Cardiac muscle cell (in vitro differentiated cells and primary cell): Measurements from ENCODE around the gene SIRPB1. TPM values are rescaled to one million over a fixed set of nuclear protein-coding genes. Genes with fewer than 3 reads are reported as not detected.

Experiments
- DNase-seq, 2 donors: peaks; one replicate each; pipeline versions ENCODE4 v3.0.0 to v3.0.0-alpha.2; 2010 to 2017; ENCODE audit warnings: low read depth in 1 of 2, low spot score in 1 of 2
- H3K27ac ChIP-seq: fragments of 200-600 bp; sonication (generic); 2 replicates; pipeline ENCODE4 v1.5.1; 2016
- H3K27me3 ChIP-seq: fragments of 200-600 bp; sonication (generic); 2 replicates; pipeline ENCODE4 v1.6.0; 2016; ENCODE audit warnings: control low read depth
- H3K36me3 ChIP-seq: fragments of 200-600 bp; sonication (generic); 2 replicates; pipeline ENCODE4 v1.5.1; 2016; ENCODE audit warnings: control low read depth
- H3K4me1 ChIP-seq: fragments of 200-600 bp; sonication (generic); 2 replicates; pipeline ENCODE4 v1.8.1; 2017; ENCODE audit warnings: low read depth, mild to moderate bottlenecking, mixed run types
- H3K4me3 ChIP-seq: fragments of 200-600 bp; sonication (generic); 2 replicates; pipeline ENCODE4 v1.5.1; 2016; ENCODE audit warnings: mild to moderate bottlenecking
- H3K9me3 ChIP-seq: fragments of 200-600 bp; sonication (generic); 2 replicates; pipeline ENCODE4 v1.5.1; 2017; ENCODE audit warnings: low read depth, mild to moderate bottlenecking, control low read depth
- CTCF ChIP-seq: IDR thresholded peaks from 2 replicates; pipeline ENCODE4 v1.5.1; 2012; ENCODE audit warnings: low read depth, mild to moderate bottlenecking, low read length
- polyA plus RNA-seq: library from polyadenylated mRNA; unstranded; fragments of >200 nt; fragmentation: Nextera tagmentation; extraction: Ambion mirVana; gene quantifications from 2 replicates; pipeline ENCODE4 v1.2.1, GENCODE V29; 2016
- total RNA-seq: library from RNA; depleted of rRNA; stranded (reverse); fragments of >200 nt; gene quantifications from 2 replicates; pipeline ENCODE4 v1.2.3, GENCODE V29; 2016

SIRPB1 gene
- total and polyA plus RNA-seq, 2 experiments from 2014 or later: not detected

- H3K27ac ChIP-seq: no peak overlapping the region
- H3K4me1 ChIP-seq: no peaks in the 10 kb centered on the region
- no peak for DNase-seq
- no peaks in the 10 kb centered on the region for H3K36me3 ChIP-seq
- no peak for TF ChIP-seq CTCF
- no peaks in the 10 kb centered on the region for H3K9me3 ChIP-seq
- no peak overlapping the region for H3K4me3 ChIP-seq
- peaks cover 5% of the 10 kb centered on the region for H3K27me3 ChIP-seq
Observed at GRCh38 chr20:1630186-1630585, 10.4 kb upstream of the SIRPB1 start.

- H3K27ac ChIP-seq: no peak overlapping the region
- H3K4me1 ChIP-seq: no peaks in the 10 kb centered on the region
- no peak overlapping the region for H3K4me3 ChIP-seq
- no peaks in the 10 kb centered on the region for H3K36me3 ChIP-seq
- TF ChIP-seq CTCF: no peak
- H3K9me3 ChIP-seq: no peaks in the 10 kb centered on the region
- H3K27me3 ChIP-seq: peaks cover 5% of the 10 kb centered on the region
- no peak for DNase-seq
Observed at GRCh38 chr20:1629321-1629720, 9.5 kb upstream of the SIRPB1 start.

- H3K4me1 ChIP-seq: no peaks in the 10 kb centered on the region
Observed at GRCh38 chr20:1628621-1629020, 8.8 kb upstream of the SIRPB1 start.

DNA sequence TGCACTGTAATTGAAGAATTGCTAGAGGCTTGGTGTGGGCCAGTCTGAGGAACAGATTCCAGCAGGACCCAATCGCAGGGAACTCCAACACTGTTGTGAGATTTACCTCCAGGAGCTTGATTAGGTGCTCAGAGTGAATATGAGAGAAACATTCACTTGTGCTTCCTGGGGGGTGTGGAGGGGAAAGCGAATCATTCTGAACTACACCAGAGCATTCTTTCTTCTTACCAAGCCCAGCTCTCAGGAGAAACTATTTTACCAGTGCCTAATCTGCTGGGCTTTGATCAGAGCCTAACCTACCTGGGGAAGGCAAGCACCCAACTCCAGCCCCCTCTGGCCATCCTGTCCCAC is 7.4 kb upstream of the SIRPB1 start:
- no peak for DNase-seq
- Histone ChIP-seq H3K36me3 (no peaks in the 10 kb centered on the region), H3K27me3 (peaks cover 5% of the 10 kb centered on the region), H3K4me1 (no peaks in the 10 kb centered on the region), H3K27ac (no peak overlapping the region), H3K9me3 (no peaks in the 10 kb centered on the region), H3K4me3 (no peak overlapping the region)
- no peak for TF ChIP-seq CTCF

More at GRCh38 chr20:1628621-1629020, 8.8 kb upstream of the SIRPB1 start:
- Histone ChIP-seq H3K4me3 (no peak overlapping the region), H3K27ac (no peak overlapping the region), H3K27me3 (peaks cover 5% of the 10 kb centered on the region), H3K9me3 (no peaks in the 10 kb centered on the region), H3K36me3 (no peaks in the 10 kb centered on the region)
- DNase-seq: no peak
- no peak for TF ChIP-seq CTCF

- no peak for DNase-seq
- no peak for TF ChIP-seq CTCF
- no peaks in the 10 kb centered on the region for H3K4me1 ChIP-seq
- H3K27me3 ChIP-seq: peaks cover 5% of the 10 kb centered on the region
- no peak overlapping the region for H3K4me3 ChIP-seq
- H3K9me3 ChIP-seq: no peaks in the 10 kb centered on the region
- no peaks in the 10 kb centered on the region for H3K36me3 ChIP-seq
- no peak overlapping the region for H3K27ac ChIP-seq
Observed at GRCh38 chr20:1626528-1627199, 6.9 kb upstream of the SIRPB1 start.
